WTC11 (cell line): Measurements from ENCODE around the gene CIRBP.

Experiments used
- CTCF ChIP-seq: fragments of 200-600 bp; IDR thresholded peaks from 2 replicates; pipeline ENCODE4 v1.8.0; 2022; ENCODE audit warnings: antibody characterized with exemption
- EMX1 ChIP-seq: fragments of 250-450 bp; sonication (Bioruptor Pico); IDR thresholded peaks from 2 replicates; pipeline ENCODE4 v1.8.0; 2021; ENCODE audit warnings: mild to moderate bottlenecking
- ETV6 ChIP-seq: sonication (generic); formaldehyde crosslinking; IDR thresholded peaks from 2 replicates; pipeline ENCODE4 v1.8.1; 2022; ENCODE audit warnings: mild to moderate bottlenecking, missing genetic modification reagents
- MAX ChIP-seq: sonication (generic); formaldehyde crosslinking; IDR thresholded peaks from 2 replicates; pipeline ENCODE4 v1.8.0; 2022; ENCODE audit warnings: mild to moderate bottlenecking, missing genetic modification reagents
- NFATC4 ChIP-seq: fragments of 250-450 bp; sonication (Bioruptor Pico); IDR thresholded peaks from 2 replicates; pipeline ENCODE4 v1.9.0; 2021; ENCODE audit warnings: mild to moderate bottlenecking
- NR2C2 ChIP-seq: sonication (generic); formaldehyde crosslinking; IDR thresholded peaks from 2 replicates; pipeline ENCODE4 v1.8.0; 2022; ENCODE audit warnings: mild to moderate bottlenecking, missing genetic modification reagents
- PRDM15 ChIP-seq: sonication (generic); formaldehyde crosslinking; IDR thresholded peaks from 2 replicates; pipeline ENCODE4 v1.8.0; 2022; ENCODE audit warnings: missing genetic modification reagents
- RELA ChIP-seq: sonication (generic); formaldehyde crosslinking; IDR thresholded peaks from 2 replicates; pipeline ENCODE4 v1.8.1; 2022; ENCODE audit warnings: missing genetic modification reagents, mild to moderate bottlenecking, borderline replicate concordance
- ZNF423 ChIP-seq: fragments of 250-450 bp; sonication (Bioruptor Pico); IDR thresholded peaks from 2 replicates; pipeline ENCODE4 v2.1.2; 2022; ENCODE audit warnings: mild to moderate bottlenecking, moderate library complexity

- TF ChIP-seq MAX (no peak), NFATC4 (CRISPR knock-in tag) (no peak), RELA (CRISPR knock-in tag) (no peak), CTCF (no peak), NR2C2 (CRISPR knock-in tag) (no peak), PRDM15 (CRISPR knock-in tag) (no peak), ZNF423 (CRISPR knock-in tag) (no peak), EMX1 (CRISPR knock-in tag) (no peak), ETV6 (CRISPR knock-in tag) (no peak)
Observed at GRCh38 chr19:1226522-1227303, 42.4 kb upstream of the CIRBP start.
